Measurements from ENCODE around the gene GALNT9.
"Not testable (repeated sequence)": the region's sequence is repeated elsewhere in the genome, so short reads cannot be mapped to it uniquely, and the experiment has no call there.

GALNT9 gene

DNA sequence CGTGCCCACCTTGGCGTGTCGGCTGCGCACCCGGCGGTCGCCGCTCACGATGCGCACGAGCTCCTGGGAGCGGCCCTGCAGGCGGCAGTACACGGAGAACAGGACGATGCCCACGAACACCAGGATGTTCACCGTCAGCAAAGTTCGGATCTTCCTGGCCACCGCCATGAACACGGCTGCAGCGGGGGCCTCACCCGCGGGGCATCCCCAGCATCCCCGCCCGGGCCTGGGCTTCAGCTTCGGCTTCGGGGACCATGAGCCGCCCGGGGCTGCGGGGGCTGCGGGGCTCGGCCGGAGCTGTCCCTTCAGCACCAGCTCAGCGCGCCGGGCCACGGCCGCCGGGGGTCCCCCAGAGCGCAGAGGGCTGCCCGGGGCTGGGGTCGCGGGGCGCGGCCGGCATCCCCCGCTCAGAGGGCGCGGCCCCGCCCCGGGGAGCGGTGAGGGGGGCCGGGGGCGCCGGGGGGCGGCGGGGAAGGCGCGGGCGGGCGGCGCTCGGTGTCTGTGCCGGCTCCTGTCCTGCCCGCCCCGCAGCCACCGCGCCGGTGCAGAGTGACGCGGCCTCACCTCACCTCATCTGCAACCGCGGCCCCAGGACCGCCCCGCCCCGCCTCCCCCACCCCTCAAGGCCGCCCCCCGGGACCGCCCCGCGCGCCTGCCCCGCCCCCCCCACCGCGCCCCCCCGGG is at the start of gene GALNT9:
TSS of gene GALNT9 (minus strand) at position 554 of the 684 bp plus-strand sequence. CDS start at position 168, 386 bp downstream.
- no peak for DNase-seq (ENCODE audit: low read depth, low spot score)

DNA sequence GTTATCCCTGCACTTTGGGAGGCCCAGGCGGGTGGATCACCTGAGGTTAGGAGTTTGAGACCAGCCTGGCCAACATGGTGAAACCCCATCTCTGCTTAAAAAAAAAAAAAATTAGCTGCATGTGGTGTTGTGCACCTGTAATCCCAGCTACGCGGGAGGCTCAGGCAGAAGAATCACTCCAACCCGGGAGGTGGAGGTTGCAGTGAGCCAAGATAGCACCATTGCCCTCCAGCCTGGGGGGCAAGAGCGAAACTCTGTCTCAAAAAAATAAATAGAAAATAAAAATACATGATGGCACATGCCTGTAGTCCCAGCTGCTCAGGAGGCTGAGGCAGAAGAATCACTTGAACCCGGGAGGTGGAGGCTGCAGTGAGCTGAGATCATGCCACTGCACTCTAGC is 49.7 kb upstream of the GALNT9 start:
- DNase-seq (ENCODE audit: low read depth, low spot score) = not testable (repeated sequence)

DNA sequence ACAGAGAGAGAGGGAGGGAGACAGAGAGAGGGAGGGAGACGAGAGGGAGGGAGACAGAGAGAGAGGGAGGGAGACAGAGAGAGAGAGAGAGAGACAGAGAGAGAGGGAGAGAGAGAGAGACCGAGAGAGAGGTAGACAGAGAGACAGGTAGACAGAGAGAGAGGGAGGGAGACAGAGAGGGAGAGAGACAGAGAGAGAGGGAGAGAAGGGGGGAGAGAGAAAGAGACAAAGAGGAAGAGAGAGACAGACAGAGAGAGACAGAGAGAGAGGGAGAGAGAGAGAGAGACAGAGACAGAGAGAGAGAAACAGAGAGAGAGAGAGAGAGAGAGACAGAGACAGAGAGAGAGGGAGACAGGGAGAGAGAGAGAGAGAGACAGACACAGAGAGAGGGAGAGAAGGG is 47.8 kb upstream of the GALNT9 start:
- DNase-seq (ENCODE audit: low read depth, low spot score) = no peak

DNA sequence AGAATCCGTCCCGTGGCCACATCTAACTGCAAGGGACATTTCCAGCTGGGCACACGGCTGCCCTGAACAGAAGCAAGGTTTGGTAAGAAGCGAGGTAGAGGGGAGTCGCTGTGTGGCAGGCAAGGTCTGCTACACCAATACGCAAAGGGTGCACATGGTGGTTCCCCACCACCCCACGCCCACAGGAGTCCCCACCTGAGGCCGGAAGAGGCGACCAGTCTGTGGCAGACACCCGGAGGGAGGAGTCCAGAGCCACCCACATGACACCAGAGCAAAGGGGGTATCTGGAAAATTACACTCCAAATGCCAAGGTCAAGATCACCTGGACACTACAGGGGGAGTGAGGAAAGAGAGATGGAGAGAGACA is 47.1 kb upstream of the GALNT9 start:
- DNase-seq (ENCODE audit: low read depth, low spot score) = no peak

DNA sequence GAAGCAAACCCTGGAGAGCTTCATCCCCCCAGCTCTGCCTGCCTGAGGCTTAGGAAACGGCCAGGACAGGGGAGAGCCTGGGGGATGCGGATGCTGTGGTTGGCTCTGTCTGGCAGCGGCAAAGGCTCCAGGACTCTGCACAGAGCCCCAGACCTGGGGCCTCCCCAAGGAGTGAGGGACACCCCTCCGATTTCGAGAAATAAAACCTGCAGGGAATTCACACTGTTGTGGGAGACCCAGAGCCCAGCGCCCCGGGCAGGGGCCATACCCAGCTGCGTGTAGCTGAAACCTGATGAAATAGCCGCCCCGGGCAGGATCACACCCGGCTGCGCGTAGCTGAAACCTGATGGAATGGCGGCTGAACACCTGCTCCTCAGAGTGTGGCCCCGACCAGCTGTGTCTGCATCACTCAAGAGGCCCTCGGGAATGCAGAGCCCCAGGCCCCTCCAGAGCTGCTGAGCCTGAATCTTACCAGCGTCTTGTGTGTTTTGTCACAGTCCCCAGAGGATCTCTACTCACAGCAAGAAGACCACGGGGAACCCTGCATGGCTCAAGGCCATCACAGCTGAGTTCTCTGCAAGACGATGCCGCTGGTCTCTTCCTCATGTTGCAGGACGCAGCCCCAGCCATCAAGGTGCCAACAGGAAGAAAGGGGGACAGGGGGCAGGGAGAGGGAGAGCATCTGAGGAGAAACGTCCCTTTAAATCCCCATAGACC is 46.5 kb upstream of the GALNT9 start:
- DNase-seq (ENCODE audit: low read depth, low spot score) = no peak

DNA sequence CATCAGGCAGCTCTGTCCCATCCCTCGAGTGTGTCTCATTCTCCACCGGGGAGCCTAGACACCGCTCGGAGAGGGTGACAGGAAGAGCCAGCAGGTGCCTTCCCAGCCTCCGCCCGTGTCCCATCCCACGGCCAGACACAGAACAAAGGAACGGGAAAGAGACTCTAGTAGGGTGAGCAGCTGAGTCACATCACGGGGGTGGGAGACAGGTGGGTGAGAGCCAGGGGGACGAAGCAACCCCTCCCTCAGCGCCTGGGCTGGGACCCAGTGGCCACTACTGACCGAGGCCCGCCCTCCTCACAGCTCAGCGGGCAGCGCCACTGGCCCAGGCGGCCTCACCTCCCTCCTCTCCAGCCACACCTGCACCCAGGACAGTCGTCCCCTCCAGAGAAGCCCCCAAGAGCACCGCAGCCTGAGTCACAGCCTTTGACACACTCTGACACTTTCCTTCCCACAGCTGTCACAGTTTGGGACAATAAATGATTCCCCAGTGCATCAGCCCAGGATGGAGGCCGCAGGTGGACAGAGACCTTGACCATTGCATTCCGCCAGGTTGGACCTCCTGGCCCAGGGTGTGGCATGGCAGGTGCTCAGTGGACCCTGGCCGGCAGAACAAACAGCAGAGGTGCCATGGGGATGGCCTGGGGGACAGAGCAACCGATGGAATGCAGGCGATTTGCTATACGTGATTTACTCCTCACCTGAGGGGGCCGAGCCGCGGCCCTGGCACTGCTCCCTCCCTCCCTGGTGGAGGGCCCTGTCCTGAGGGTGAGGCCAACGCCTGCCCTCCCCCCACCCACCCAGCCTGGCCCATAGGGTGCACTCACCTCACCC is 45.4 kb upstream of the GALNT9 start:
- DNase-seq (ENCODE audit: low read depth, low spot score) = no peak

DNA sequence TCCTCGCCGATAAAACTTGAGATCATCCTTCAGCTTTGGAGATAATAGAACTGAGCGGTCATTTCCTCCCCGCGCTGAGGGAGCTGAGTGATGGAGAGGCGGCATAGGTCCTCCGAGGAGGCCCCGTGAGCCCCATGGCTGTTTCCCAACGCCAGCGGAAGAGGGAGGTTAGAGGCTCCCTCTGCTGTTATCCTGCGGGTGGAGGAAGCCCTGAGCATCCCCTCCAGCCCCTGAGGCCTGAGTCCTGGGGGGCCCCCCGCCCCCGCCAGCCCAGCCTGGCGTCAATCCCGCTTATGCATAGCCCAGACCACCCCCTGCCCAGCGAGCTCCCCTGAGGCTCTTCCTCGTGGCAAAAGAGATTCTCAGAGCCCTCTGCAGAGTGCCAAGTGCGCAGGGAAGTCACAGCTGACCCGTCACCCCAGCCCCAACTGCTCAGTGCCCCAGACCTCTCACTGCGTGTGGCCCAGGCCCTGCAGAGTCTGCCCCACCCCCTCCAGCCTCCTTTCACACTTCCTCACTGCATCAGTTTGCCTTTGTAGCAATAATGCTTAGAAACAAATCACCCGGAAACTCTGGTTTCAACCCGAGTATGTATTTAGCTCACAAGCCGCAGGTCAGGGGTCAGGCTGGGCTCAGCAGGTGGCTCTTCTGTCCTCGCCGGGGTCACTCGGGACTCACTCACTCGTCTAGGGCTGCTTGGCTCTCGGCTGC is 44.7 kb upstream of the GALNT9 start:
- no peak for DNase-seq (ENCODE audit: low read depth, low spot score)

DNA sequence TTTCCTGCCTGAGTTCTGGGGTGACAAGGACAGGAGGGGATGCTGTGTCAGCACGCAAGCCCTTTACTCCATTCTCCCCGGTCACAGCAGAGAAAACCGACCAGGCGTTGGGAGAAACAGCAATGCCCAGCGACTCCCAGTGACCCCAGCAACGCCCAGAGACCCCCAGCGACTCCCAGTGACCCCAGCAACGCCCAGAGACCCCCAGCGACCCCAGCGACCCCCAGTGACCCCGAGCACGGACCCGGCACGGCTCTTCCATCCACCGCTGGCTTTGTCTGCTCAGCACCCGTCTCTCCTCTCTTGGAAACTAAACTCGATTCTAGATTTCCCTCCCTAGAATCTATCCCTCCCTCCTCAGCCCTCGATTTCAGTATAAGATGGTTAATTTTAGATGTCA is 38.5 kb upstream of the GALNT9 start:
- DNase-seq (ENCODE audit: low read depth, low spot score) = no peak

DNA sequence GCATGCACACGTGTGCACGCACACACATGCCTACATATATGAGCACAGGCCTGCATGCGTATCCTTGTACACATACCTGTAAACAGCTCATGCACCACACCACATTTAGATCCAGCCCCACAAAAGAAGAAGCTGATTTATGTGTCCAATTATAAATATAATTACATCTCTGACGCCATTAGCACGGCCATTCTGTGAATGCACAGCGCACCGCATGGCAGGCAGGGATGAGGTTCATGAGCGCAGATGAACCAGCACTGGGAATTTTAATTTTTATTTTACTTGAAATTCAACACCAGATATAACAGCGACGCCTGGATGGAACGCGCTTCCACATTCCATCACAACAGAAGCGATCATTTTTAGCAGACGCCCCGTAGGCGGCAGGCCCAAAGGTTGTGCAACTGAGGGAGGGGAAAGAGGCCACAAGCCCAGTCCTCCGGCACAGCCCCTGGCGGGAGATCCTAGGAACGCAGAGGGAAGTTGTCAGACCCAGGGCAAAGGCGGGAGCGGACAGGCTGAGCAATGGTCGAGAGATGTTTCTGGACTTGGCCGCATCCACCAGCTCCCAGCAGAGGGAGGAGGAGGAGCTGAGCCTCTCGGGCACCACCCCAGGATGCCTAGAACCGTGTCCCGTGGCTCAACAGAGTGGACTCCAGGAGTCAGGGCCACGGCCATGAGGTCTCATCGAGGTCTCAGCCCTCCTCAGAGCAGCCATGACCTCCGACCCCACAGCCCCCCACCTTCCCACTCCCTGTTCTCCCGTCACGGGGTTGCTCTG is 37.9 kb upstream of the GALNT9 start:
- no peak for DNase-seq (ENCODE audit: low read depth, low spot score)

DNA sequence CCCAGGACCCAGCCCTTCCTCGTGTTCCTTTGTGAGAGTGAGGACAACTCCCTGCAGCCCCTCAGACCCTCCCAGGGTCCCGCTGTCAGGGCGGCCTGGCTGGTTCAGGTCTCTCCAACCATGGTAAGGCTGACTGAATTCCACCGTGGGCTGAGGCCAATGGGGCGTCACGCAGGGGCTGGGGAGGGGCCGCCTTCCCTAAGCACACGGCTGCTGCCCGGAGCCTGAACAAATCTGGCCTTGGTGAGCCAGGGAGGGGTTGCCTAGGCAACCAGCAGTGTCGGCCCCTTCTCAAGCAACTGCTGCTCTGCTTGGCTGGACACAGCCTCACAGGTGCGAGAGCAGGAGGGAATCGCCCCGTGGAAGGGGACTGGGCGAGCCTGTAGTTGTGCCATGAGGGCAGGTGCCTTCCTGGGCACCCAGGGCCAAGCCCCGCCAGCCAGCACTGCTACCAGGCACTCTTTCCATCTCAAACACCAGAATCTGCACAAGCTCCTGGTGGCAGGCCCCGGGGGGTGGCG is 37.0 kb upstream of the GALNT9 start:
- no peak for DNase-seq (ENCODE audit: low read depth, low spot score)

DNA sequence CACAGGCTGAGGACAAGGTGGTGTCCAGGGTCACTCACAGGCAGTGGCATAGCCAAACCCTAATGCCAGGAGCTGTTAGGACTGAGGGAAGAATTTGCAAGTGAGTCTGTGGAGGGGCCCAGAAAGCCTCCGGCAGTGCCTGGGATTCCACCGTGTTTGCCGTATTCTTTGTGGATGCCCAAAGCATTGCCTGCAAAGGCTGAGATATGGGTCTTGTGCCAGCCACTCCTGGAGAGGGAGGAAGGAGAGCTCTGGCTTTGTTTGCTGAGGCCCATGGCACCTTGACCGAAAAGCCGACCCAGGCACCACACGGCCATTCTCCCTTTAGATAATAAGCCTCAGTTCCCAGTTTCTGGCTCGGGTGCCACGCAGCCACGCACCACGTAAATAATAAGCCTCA is 35.8 kb upstream of the GALNT9 start:
- DNase-seq (ENCODE audit: low read depth, low spot score) = no peak

DNA sequence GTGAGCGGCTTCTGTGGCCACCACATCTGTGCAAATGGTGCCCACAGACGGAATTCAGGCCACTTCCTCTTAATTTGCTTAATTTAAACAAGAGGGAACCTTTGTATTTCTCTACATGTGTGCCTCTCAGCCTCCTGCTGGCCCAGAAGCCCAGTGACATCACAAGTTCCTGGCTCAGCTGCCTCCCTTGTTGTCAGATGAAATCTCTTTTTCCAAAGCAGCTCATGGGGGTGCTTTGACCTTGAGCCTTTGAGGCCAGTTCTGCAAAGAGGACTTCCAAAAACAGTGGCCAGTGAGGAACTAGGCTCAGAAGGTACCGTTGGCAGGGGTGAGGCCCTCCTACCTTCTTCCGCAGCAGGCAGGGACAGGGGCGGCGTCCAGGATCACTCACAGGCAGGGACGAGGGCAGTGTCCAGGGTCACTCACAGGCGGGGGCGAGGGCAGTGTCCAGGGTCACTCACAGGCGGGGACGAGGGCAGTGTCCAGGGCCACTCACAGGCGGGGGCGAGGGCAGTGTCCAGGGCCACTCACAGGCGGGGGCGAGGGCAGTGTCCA is 35.0 kb upstream of the GALNT9 start:
- DNase-seq (ENCODE audit: low read depth, low spot score) = no peak

DNA sequence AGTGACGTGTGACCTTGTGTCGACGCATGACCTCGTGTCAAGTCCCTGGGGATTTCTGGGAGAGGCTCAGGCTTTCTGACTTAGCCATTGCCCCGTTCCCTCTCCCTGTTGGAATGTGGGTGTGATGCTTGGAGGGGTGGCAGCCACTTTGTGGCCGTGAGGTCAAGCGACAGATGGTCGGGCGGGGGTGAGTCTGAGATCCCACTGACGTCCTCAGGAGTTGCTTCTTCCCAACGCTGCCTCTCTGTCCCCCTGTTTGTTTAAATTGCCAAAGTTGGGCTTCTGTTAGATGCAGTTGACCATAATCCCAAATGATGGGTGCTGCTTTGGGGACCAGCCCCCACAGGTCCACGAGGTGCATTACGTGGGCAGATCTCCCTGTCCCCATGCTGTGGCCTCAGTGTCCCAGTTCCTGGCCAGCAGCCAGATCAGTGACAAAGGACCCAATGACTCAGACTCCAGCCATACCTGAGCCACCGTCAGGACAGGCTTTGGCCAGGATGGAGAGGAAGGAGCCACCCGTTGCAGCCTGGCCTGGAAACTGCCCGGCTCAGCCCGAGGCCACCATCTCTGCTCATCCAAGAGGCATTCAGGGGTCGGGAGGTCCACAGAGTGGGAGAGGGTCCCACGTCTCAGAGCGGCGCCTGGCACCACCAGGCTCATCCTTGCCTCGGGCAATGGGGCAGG is 34.4 kb upstream of the GALNT9 start:
- no peak for DNase-seq (ENCODE audit: low read depth, low spot score)

DNA sequence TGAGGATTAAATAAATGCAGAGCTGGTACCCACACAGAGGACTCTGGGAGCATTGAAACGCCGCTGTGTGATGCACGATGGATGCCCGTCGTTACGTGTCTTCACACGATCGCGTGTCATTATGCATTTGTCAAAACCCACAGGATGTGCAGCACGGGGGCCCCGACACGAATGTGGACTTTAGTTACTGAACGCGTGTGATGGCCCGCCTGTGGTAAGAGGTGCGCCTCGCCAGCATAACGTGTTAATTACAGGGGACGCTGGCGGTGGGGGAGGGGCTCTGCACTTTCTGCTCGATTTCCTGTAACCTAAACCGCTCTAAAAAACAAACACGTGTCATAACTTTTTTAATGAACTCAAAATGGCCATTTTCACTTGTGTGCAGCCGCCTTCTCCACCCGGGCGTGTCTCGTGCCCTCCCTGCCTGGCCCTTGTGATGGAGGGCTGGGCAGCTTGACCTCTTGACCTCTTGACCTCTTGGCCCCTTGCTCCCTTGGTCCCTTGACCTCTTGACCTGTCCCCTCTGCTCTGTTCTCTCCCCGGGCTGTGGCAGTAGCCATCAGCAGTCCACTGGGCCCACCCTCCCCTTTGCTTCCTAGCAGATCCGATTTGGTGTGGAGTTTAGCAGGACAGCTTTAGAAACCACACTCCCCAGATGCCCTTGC is 33.7 kb upstream of the GALNT9 start:
- DNase-seq (ENCODE audit: low read depth, low spot score) = no peak

DNA sequence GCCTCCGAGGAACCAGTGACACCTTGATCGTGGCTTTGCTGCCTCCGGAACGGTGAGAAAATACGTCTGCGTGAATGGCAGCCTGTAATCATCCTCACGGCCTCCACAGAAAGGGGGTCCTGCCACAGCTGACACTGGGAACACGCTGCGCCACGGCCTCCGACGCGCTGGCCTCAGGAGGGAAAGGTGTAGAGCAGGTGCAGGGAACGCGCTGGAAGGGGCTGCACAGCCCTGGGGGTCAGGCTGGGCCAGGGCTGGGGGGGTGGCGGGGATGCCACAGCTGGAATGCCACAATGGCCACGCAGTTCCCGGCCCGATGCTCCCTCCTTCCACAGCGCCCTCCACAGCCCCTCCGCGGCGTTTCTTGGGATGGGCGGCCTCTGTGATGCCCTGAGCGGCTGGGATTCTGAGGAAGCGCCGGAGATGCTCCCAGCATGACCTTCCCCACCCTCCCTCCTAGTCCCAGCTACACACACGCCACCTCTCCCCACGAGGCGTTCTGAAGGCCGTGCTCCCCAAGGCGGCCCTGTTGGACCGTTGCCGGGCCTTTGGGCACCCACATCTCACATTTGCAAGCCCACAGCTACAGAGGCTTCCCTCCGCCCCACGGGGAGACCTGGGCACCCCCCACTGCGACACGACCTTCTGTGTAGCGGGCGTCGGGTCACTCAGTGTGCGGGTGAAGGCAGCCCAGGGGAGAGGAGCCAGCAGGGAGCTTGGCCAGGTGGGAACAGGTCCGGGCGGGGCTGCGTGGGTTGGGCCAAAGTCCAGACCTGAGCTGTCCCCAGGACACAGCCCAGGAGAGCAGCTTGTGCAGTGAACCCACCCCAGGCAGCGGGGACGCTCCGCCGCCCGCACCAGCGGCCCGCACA is 31.8 kb upstream of the GALNT9 start:
- DNase-seq (ENCODE audit: low read depth, low spot score) = no peak

DNA sequence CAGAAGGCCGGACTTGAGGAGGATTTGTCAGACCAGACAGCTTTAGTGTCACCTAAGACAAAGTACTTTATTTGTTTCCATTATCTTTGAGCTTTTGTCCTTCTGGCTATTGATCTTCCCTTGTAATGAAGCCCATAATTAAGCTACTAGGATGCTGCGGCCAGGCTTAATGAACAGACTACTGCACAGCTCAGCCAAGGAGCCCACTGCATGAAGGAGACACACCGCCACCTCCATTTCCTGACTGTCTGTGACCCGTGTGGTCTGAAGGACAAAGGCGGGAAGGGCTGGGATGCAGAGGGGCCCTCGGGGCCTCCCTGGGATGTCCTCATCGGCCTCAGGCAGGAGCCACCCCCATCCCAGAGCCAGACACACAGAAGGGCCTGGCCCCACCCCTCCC is 31.0 kb upstream of the GALNT9 start:
- DNase-seq (ENCODE audit: low read depth, low spot score) = no peak

DNA sequence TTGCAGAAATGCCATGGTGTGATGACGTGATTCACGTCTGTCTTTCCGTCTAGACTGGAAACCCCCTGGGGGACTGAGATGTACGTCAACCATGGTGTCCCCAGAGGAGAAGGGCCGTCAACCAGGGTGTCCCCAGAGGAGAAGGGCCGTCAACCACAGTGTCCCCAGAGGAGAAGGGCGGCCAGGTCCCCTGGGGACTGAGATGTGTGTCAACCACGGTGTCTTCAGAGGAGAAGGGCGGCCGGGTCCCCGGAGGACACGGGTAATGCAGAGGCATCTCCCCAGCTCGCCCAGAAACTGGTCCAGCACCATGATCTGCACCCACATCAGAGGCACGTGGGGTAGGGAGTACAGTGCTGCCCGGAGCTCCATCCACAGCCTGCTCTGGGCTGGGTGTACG is 30.6 kb upstream of the GALNT9 start:
- no peak for DNase-seq (ENCODE audit: low read depth, low spot score)

DNA sequence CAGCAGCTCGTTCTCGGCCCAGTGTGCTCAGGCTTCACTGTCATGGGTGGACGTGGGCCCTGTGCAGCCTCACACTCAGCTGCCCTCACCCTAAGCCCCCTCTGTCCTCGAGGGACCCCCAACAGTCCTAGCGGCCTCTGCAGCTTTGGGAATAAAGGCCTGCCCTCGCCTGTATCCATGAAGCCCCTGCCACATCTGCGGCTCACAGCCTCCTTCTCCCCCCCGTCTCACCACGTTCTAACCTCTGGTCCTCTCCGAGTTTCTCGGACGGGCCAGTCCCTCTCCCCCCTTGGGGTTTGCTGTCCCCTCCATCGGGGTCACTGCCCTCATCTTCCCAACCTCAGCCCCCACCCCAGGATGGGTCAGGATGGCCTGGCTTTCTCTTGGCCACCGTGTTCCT is 30.2 kb upstream of the GALNT9 start:
- DNase-seq (ENCODE audit: low read depth, low spot score) = no peak

Data from brain pericyte (primary cell).